ENCODE measurements around the gene KCNS1.
"Not testable (repeated sequence)": the region's sequence is repeated elsewhere in the genome, so short reads cannot be mapped to it uniquely, and the experiment has no call there.

KCNS1 gene

GRCh38 chr20:45100563-45101245 lies at the start of gene KCNS1:
Gene KCNS1 (minus strand): TSS chr20:45101127. CDS start chr20:45099236, 1,891 bp downstream.
- no peak within 1 kb of the TSS for H3K27ac ChIP-seq
- TF ChIP-seq, protein P1, sequence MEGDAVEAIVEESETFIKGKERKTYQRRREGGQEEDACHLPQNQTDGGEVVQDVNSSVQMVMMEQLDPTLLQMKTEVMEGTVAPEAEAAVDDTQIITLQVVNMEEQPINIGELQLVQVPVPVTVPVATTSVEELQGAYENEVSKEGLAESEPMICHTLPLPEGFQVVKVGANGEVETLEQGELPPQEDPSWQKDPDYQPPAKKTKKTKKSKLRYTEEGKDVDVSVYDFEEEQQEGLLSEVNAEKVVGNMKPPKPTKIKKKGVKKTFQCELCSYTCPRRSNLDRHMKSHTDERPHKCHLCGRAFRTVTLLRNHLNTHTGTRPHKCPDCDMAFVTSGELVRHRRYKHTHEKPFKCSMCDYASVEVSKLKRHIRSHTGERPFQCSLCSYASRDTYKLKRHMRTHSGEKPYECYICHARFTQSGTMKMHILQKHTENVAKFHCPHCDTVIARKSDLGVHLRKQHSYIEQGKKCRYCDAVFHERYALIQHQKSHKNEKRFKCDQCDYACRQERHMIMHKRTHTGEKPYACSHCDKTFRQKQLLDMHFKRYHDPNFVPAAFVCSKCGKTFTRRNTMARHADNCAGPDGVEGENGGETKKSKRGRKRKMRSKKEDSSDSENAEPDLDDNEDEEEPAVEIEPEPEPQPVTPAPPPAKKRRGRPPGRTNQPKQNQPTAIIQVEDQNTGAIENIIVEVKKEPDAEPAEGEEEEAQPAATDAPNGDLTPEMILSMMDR (IDR thresholded peaks at IDR 0.05): no peak
- peaks cover 89% of the 10 kb centered on the region for H3K27me3 ChIP-seq
- peaks cover 13 to 15% of the 10 kb centered on the region in 2 experiments for H3K4me1 ChIP-seq (ENCODE audit: control insufficient read depth in 1 of 2, insufficient read depth in 1 of 2, low read depth in 1 of 2, low read length in 1 of 2)
- no peak within 1 kb of the TSS for H3K4me3 ChIP-seq (ENCODE audit: low read depth in 1 of 2, low read length in 1 of 2)
- no peaks in the 10 kb centered on the region for H3K9me3 ChIP-seq
- H3K36me3 ChIP-seq: no peaks in the 10 kb centered on the region

DNA sequence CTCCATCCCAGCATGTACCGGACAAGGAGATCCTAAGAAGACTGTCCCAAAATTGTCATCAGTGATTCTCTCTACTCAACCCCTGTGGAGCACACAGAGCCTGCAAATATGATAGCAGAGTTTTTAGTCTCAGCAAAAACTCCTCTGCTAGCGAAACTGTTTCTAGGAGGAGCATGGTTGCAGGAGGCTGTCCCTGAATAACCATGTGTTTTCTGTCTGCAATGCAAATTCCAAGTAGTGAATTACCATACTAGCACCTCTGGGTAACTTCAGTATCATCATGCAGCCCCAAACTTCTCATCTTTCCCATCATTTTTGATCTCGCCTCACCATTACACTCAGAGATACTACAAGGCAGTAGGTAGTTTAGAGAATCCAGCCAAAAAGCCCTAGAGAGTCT lies 48.1 kb upstream of the KCNS1 start:
- TF ChIP-seq, protein P1 (IDR thresholded peaks at IDR 0.05): no peak
- H3K4me3 ChIP-seq (ENCODE audit: low read depth in 1 of 2, low read length in 1 of 2): no peak overlapping the region
- H3K27ac ChIP-seq: no peak overlapping the region
- H3K9me3 ChIP-seq: no peaks in the 10 kb centered on the region
- peaks cover 67% of the 10 kb centered on the region for H3K27me3 ChIP-seq
- peaks cover 9% of the 10 kb centered on the region in 2 experiments for H3K4me1 ChIP-seq (ENCODE audit: control insufficient read depth in 1 of 2, insufficient read depth in 1 of 2, low read depth in 1 of 2, low read length in 1 of 2)
- no peaks in the 10 kb centered on the region for H3K36me3 ChIP-seq

DNA sequence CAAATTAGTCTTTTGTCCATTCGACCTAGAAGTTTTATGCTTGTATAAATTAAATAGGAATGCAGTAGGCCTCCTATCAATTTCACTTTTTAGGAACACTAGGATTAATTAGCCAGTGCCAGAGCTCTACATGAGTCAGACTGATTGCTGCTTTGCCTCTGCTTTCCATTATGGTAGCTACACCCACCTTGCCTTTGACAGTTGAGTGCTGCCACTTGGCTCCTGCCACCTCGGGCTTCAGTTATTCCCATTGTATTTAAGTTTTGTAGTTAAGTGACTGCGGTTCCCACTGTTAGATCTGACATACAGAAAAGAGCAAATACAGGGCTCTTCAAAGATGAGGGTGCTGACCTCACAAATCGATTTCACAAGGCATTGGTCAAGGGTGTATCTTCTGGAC lies 39.9 kb upstream of the KCNS1 start:
- TF ChIP-seq, protein P1 (IDR thresholded peaks at IDR 0.05): no peak
- Histone ChIP-seq H3K36me3 (no peaks in the 10 kb centered on the region), H3K27me3 (peaks cover 20% of the 10 kb centered on the region), H3K9me3 (no peaks in the 10 kb centered on the region), H3K4me1 (ENCODE audit: control insufficient read depth in 1 of 2, insufficient read depth in 1 of 2, low read depth in 1 of 2, low read length in 1 of 2) (peaks cover 6 to 11% of the 10 kb centered on the region in 2 experiments), H3K27ac (no peak overlapping the region), H3K4me3 (ENCODE audit: low read depth in 1 of 2, low read length in 1 of 2) (no peak overlapping the region)

- H3K9me3 ChIP-seq; H3K36me3 ChIP-seq; H3K4me3 ChIP-seq (ENCODE audit: low read depth in 1 of 2, low read length in 1 of 2); H3K27ac ChIP-seq: not testable (repeated sequence)
- peaks cover 17% of the 10 kb centered on the region for H3K27me3 ChIP-seq
- H3K4me1 ChIP-seq (ENCODE audit: control insufficient read depth in 1 of 2, insufficient read depth in 1 of 2, low read depth in 1 of 2, low read length in 1 of 2): peaks cover 6 to 11% of the 10 kb centered on the region in 2 experiments
Measured at GRCh38 chr20:45139733-45140375, 38.9 kb upstream of the KCNS1 start.

DNA sequence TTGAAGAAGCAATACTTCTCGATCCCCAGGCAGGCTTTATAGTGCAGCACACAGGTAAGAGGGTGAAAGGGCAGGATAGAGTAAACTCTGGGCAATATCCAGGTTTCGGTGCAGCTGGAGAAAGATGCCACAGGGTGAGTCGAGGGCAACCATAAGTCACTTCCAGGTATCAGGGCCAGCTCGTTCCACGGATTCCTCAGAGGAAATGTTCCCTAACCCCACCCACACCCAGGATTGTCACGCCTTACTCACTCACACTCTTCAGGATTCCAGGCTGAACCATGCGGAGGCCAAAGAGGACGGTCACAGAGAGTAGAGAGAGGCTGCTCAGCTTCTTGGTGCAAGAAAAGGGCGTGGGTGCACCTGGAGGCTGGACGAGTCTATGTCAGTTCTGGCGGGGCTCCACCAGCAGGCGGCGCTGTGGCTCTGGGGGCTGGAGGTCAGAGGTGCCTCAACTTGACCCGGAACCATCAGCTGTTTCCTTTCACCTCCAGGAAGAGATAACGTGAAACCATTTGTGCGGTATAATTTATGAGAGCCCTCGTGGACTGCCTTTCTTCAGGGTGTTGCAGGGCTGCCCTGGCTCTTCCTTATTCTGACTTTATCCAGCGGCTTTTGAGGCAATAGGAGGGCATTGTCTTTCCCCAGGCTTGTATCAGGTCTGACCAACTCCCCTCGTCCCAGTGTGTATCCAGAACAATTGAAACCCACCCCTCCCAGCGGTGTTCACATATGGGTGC lies 37.8 kb upstream of the KCNS1 start:
- Histone ChIP-seq H3K9me3 (no peaks in the 10 kb centered on the region), H3K4me1 (ENCODE audit: control insufficient read depth in 1 of 2, insufficient read depth in 1 of 2, low read depth in 1 of 2, low read length in 1 of 2) (peaks cover 6 to 11% of the 10 kb centered on the region in 2 experiments), H3K27me3 (peaks cover 15% of the 10 kb centered on the region), H3K4me3 (ENCODE audit: low read depth in 1 of 2, low read length in 1 of 2) (peak overlapping the region in 1 of 2 experiments; percentile 13), H3K36me3 (no peaks in the 10 kb centered on the region), H3K27ac (peak overlapping the region; percentile 41)
- TF ChIP-seq, protein P1 (IDR thresholded peaks at IDR 0.05): peak; percentile 92

All from neutrophil (primary cell).